Stimulated activated CD4-positive, alpha-beta T cell treated with anti-CD3 and anti-CD28 coated beads, Interleukin-15, amount 100 ng/mL, for 1 hour (primary cell): ENCODE data around the gene CLTB.

Experiments
- DNase-seq, 2 donors: peaks; one replicate each; pipeline ENCODE4 v3.0.0-alpha.2; 2020; ENCODE audit warnings: low read depth in 1 of 2, low spot score in 1 of 2

CLTB gene

DNA sequence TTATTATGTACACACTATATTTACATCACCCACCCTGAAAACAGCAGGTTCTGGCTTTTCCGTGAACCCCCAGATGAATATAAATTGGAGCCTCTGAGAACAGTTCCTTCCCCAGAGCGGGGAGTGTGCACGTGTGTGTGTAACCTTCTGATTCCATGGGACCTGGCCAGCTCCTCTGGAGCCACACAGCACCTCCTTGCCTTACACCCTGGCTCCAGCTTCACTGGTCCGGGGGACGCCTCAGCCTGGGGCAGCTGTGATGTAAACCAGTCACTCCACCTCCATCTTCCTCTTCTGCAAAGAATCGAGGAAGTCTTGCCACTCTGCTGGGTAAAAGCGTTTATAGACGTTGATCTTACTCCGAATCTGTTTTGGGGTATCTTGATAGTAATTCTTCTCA, 32.4 kb downstream of the CLTB start:
- no peak for DNase-seq

- no peak for DNase-seq
These were observed 33.0 kb downstream of the CLTB start for GRCh38 chr5:176383248-176383905.

GRCh38 chr5:176382721-176383120, 33.6 kb downstream of the CLTB start:
- no peak for DNase-seq

DNA sequence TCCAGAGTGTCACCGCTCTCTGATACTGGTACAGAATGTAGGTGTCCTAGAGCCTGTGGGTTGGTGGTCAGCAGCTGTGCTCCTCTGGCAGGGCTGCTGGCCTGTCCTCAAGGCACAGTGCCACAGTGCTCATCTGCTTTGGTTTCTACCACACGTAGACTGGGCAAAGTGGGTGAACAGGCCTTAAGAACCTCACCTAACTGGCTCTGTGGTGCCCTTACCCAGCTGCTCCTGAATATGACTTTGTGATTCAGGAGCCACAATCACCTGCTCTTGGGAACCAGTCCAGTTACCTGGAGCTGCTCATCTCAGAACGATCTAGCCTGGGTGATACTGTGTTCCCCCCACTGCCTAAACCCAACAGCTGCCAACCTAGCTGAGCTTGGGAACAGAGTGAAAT, 34.4 kb downstream of the CLTB start:
- no peak for DNase-seq

DNA sequence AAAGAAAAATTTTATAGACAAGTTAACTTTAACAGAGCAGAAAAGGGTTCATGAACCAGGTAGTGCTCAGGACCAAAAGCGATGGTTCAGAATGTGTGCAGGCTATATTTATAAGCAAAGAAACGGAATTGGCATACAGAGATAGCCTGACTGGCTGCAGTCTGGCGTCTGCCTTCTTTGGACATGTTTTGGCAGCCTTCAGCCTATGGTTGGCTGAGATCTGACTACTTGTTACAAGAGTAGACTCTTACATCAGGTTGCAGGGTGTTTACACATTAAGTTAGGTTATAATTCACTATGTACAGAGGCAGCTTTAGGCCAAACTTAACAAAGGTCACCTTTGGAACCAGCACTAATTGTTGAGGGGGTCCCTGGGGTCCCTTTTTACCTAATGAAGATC, 34.9 kb downstream of the CLTB start:
- no peak for DNase-seq

DNA sequence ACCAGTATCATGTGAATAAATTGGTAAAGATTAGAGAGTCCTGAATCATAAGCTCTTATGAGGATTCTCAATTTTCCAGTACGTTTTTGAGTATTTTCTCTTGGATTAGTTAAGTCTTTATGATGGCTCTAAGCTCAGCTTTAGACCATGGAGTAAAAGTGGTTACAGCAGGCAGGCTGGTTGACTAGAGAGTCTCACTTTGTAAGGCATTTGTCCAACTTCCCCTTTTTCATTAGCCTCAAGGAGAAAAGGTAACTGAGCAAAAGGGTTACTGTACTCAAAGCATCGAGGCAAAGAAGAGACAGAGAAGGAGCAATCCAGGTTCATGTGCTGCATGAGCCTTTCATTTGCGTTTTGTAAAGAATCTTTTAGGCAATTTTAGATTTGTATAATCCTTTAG, 36.5 kb downstream of the CLTB start:
- DNase-seq: no peak

DNA sequence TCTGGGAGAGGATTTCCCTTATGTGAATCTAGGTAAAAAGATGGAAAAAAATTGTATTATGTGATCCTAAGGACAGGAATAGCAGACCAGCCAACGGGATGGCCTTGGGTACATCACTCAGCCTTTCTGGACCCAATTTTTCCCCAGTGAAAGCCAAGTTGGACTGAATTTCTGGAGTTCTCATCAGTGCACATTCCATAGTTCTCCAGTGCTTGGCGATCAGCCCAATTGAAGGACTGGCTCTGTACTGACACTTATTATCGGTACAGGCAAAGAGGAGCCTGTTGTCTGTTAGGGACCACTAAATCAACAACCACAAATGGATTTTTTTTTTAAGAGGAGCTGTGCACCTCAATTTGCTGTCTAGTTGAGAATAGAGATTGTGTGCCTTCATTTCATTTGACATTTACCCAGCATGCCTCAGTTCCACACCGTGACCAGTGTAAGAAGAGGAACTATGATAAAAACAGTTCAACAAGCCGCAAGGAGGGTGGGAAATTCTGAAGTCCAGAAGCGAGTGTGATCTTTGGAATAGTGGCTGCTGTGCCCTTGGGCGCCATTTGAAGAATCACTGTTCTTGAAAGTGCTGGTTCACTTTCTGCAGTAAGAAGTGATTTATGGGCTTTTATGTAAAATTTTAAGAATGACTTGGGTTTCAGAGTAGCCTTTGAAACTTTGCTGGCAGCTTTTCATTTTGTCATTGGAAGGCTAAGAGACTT, 43.1 kb downstream of the CLTB start:
- DNase-seq: no peak

DNA sequence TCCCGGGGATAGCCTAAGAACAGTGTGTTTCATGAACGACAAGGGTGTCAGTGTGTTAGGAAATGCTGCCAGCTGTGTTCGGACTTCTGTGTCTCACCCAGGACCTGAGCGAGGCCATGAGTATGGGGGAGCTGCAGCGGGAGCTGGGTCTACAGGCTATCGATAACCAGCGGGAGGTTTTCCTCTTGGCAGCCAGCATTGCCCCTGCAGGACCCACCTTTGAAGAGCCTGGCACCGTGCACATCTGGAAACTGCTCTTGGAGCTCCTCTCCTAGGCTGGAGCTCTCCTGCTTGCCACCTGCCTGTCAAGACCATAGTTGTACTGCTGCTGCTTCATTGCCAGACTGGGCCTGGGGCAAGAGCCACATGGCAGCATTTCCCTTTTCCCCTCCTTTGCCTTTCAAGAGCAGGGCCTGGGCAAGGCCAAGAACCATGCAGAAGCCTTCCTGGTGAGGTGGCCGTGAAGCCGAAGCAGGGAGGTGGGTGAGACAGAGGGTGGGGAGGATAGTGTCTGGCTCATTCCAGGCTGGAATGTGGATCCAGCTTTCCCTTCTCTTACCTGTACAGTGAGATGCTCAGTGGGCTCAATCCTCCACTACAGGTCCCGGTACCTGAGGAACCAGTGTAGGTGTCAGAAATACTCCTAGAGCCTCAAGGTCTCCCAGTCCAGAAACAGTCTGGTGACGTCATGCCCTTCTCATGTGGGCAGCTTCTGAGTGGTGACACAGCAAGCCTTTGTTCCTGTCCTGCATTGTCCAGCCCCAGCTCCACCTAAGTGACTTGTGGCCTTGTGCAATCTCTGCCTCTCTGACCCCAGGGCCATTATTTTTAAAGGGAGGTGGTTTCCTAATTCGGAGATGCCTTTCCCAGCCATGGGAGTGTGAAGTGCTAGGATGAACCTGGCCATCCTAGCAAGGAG, 44.5 kb downstream of the CLTB start:
- DNase-seq: no peak

DNA sequence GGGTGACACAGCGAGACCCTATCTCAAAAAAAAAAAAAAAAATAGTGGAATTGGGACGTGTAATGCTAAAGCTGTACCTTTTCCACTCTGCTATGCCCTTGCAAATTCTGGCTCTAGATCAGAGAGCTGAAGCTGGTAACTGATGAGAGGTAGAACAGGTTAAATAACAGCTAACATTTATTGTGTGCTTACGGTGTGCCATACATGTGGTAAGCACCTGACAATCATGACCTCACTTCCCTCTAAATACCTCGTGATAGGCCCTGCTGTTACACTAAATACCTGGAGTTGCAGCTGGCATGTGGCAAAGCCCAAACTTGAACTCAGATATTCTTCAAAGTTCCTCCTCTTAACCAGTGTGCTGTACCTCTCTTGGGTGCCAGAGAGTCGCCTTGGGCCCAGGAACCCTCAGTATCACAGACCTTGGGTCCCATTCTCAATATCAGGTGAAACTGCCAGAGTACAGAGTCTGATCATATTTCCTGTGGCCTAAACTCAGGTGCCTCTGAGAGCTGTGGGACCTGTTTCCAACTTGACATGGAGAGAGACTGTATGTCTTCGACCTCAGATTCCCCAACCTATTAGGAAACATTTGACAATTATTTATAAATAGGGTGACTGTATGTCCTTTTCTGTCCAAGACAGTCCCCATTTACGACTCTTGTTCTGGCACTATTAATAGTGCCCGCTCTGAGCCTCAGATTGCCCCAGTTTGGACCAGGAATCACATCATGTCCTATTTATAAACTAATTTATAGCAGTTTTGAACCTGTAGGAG, 46.2 kb downstream of the CLTB start:
- no peak for DNase-seq

DNA sequence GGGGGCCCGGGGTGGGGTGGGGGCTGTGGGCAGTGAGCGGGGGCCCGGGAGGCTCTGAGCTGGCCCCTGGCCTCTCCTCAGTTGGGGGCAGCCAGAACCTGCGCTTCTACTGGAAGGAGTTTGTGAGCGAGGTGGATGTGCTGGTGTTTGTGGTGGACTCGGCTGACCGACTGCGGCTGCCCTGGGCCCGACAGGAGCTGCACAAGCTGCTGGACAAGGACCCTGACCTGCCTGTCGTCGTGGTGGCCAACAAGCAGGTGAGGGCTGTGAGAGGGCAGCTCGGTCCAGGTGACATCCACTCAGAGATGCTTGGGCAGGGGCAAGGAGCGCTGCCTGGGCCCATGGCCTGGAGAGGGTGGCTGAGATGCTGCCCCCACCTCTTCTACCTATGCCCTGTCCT, 47.6 kb downstream of the CLTB start:
- DNase-seq: no peak

DNA sequence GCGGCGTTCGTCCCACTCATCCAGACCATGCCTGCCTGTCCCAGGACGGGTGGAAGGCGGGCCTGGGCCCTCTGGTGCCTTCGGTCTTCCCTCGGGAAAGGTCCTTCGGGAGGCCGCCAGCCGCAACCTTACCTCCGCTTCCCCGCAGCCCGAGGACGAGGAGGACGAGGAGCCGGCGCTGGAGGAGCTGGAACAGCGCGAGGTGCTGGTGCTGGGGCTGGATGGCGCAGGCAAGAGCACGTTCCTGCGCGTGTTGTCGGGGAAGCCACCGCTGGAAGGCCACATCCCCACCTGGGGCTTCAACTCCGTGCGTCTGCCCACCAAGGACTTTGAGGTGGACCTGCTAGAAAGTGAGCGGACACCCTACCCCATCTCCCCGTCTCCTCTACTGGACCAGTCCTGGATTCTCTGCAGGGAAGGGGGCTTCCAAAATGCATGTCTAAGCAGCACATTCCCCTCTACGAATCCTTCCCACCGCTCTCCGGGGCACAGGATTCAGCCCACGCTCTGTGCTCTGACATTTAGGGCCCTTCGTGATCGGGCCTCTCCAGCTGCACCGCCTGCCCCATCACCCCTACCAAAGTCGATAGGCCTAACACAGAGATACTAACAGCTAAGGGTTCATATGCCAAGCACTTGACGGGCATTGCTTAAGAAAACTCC, 50.0 kb downstream of the CLTB start:
- no peak for DNase-seq

GRCh38 chr5:176365351-176366231, 50.7 kb downstream of the CLTB start, which contains the start of gene ARL10:
ARL10 (plus strand) TSS chr5:176365487; CDS start chr5:176365564, 77 bp downstream.
- DNase-seq: peak in 1 of 2 donors; percentile 49

DNA sequence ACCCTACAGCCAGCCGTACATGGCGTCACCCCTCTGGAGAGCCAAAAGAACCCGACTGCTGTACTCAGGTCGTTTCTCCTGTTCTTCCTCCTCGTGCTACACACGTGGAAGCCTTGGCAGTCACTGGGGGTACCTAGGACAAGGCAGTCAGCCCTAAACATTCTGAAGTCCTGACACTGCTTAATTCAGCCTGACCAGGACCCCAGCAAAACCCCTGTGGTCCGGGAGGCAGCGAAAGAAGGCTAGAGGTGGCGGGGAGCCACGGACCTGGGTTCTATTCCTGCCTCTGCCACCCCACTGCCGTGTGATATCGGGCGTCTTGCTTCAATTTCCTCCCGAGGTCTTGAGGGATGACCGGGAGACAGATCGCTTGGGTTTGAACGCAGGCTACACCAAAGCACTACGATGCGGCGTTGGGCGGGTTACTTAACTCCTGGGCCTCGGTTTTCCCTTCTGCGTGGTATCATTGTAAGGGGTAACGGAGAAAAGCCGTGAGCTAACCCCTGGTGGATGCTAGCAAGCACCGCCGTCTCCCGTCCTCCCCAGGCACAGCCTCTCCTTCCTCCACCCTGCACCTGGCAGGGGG, 51.5 kb downstream of the CLTB start:
- no peak for DNase-seq

GRCh38 chr5:176362233-176362490, 54.2 kb downstream of the CLTB start:
- DNase-seq: no peak

- peak; percentile 89 to 90 for DNase-seq
These were observed 54.7 kb downstream of the CLTB start, which contains the start of gene KIAA1191 for GRCh38 chr5:176361437-176362232. KIAA1191 (minus strand) TSS chr5:176361764; CDS start chr5:176359508, 2,256 bp downstream.

GRCh38 chr5:176360894-176361436, 55.4 kb downstream of the CLTB start:
- no peak for DNase-seq

DNA sequence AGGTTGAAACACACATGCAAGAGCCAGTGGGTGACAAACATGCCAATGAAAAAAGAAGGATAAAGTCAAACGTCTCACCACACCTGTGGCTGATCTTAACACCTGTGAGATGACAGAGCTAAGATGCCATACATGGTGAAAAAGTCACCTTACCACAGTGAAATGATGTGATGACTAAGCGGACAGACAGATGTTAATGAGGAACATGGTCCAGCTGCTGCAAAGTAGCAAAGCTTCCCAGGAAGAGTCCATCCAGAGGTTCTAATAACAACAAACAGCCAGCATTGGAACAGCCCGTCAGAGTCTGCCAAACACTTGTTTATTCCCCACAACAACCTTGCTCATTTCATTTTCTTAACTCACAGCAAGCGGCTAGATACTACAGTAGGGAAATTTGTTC, 56.7 kb downstream of the CLTB start:
- DNase-seq: no peak

DNA sequence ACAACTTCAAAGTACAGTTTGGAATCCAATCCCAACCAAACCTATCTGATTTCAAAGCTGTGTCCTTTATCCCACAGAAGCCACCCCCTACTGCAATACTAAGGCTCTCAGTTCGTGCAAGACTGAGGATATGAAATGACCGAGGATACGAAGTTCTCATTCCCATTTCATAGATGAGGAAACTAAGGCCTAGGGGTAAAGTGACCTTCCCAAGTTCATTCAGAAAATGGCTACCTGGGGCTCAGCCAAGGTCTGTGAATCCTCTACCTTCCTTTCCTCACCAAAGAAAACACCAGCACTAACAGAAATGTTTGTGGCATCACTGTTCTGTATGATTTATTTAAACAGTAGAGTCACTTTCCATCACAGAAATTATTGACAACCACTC, 60.2 kb downstream of the CLTB start:
- no peak for DNase-seq
